Measurements from ENCODE around the gene FMNL2. TPM values are rescaled to one million over a fixed set of nuclear protein-coding genes. Genes with fewer than 3 reads are reported as not detected.

FMNL2 gene
- total RNA-seq, 1 donor from 2014 or later: 41.7 TPM

DNA sequence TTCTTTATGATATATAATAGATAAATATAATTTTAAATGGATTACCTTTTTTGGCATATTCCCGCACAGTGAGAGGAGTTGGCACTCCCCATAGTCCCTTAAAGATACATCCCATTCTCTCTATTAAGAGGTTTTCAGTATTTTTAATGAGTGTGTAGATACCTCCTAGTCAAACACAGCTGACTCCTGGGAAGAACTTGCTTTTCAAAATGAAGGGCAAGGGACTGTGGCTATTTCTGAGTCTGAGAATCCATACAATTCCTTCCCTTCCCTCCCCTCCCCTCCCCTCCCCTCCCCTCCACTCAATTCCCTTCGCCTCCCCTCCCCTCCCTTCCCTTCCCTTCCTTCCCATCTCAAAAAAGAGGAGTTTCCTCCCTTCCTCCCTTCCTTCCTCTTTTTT is 288.8 kb downstream of the FMNL2 start:
- no peak overlapping the region for H3K4me3 Mint-ChIP-seq (ENCODE audit: unreplicated experiment)
- TF ChIP-seq CTCF (IDR thresholded peaks at IDR 0.05; ENCODE audit: unreplicated experiment): no peak
- peaks cover 11% of the 10 kb centered on the region for H3K4me1 Mint-ChIP-seq (ENCODE audit: unreplicated experiment)
- no peaks in the 10 kb centered on the region for H3K9me3 Mint-ChIP-seq (ENCODE audit: unreplicated experiment)
- no peak overlapping the region for H3K27ac Mint-ChIP-seq (ENCODE audit: unreplicated experiment)
- H3K27me3 Mint-ChIP-seq (ENCODE audit: unreplicated experiment): peaks cover 1% of the 10 kb centered on the region
- H3K36me3 Mint-ChIP-seq (ENCODE audit: low read depth, unreplicated experiment): peaks cover 30% of the 10 kb centered on the region
- DNase-seq (ENCODE audit: low spot score): no peak

DNA sequence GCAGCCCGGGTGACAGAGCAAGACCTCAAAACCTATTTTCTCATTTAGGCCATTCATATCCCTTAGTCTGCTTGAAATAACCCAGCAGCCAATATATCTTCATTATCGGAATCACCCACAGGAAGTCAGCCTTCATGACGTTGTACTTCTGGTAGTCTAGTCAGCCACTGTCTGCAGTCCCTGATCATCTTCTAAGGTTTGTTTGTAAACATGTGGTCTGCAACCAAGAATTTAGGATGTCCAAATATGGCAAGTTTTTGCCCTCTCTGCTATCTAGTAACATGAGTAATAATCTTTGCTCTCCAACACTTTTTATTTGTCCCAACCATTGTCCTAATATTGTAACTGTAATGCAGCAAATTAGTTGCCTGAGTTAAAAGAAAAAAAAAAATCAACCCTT is 289.8 kb downstream of the FMNL2 start:
- no peak overlapping the region for H3K27ac Mint-ChIP-seq (ENCODE audit: unreplicated experiment)

DNA sequence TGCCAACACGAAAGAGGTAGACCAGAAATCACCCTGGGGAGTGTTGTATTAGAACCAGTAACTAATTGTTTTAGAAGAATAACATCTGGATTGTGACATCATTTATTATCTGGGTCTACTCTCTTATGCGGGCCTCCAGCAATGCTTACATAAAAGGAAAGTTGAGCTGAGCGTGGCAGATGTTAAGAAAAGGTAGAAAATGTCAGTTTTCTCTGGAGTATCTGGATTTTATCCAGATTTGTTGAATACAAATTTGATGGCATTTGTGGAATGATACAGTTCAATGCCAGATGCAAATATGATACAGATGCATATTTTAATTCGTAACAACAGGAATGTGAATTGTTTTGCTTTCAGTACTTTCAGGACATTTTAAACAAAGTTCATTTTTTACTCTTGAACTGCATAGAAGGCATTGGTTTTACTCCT is 292.0 kb downstream of the FMNL2 start:
- Mint-ChIP-seq H3K27ac (ENCODE audit: unreplicated experiment) (no peak overlapping the region), H3K4me1 (ENCODE audit: unreplicated experiment) (peaks cover 11% of the 10 kb centered on the region), H3K36me3 (ENCODE audit: low read depth, unreplicated experiment) (peaks cover 16% of the 10 kb centered on the region), H3K27me3 (ENCODE audit: unreplicated experiment) (no peaks in the 10 kb centered on the region), H3K4me3 (ENCODE audit: unreplicated experiment) (no peak overlapping the region), H3K9me3 (ENCODE audit: unreplicated experiment) (no peaks in the 10 kb centered on the region)
- no peak for DNase-seq (ENCODE audit: low spot score)
- no peak for TF ChIP-seq CTCF (IDR thresholded peaks at IDR 0.05; ENCODE audit: unreplicated experiment)

More for the DNA sequence above, 289.8 kb downstream of the FMNL2 start:
- Mint-ChIP-seq H3K36me3 (ENCODE audit: low read depth, unreplicated experiment) (peaks cover 27% of the 10 kb centered on the region), H3K9me3 (ENCODE audit: unreplicated experiment) (no peaks in the 10 kb centered on the region), H3K27me3 (ENCODE audit: unreplicated experiment) (no peaks in the 10 kb centered on the region), H3K4me3 (ENCODE audit: unreplicated experiment) (no peak overlapping the region), H3K4me1 (ENCODE audit: unreplicated experiment) (peaks cover 11% of the 10 kb centered on the region)
- no peak for TF ChIP-seq CTCF (IDR thresholded peaks at IDR 0.05; ENCODE audit: unreplicated experiment)
- no peak for DNase-seq (ENCODE audit: low spot score)

- DNase-seq (ENCODE audit: low spot score): no peak
- Mint-ChIP-seq H3K27ac (ENCODE audit: unreplicated experiment) (no peak overlapping the region), H3K4me3 (ENCODE audit: unreplicated experiment) (no peak overlapping the region), H3K36me3 (ENCODE audit: low read depth, unreplicated experiment) (peaks cover 14% of the 10 kb centered on the region), H3K9me3 (ENCODE audit: unreplicated experiment) (no peaks in the 10 kb centered on the region), H3K27me3 (ENCODE audit: unreplicated experiment) (no peaks in the 10 kb centered on the region), H3K4me1 (ENCODE audit: unreplicated experiment) (peaks cover 10% of the 10 kb centered on the region)
- peak; percentile 37 for TF ChIP-seq CTCF (IDR thresholded peaks at IDR 0.05; ENCODE audit: unreplicated experiment)
Observed at GRCh38 chr2:152627351-152627957, 292.5 kb downstream of the FMNL2 start.

- H3K4me1 Mint-ChIP-seq (ENCODE audit: unreplicated experiment): no peaks in the 10 kb centered on the region
- no peak overlapping the region for H3K27ac Mint-ChIP-seq (ENCODE audit: unreplicated experiment)
- DNase-seq (ENCODE audit: low spot score): no peak
- H3K4me3 Mint-ChIP-seq (ENCODE audit: unreplicated experiment): no peak overlapping the region
- no peaks in the 10 kb centered on the region for H3K27me3 Mint-ChIP-seq (ENCODE audit: unreplicated experiment)
- no peak for TF ChIP-seq CTCF (IDR thresholded peaks at IDR 0.05; ENCODE audit: unreplicated experiment)
- no peaks in the 10 kb centered on the region for H3K9me3 Mint-ChIP-seq (ENCODE audit: unreplicated experiment)
- H3K36me3 Mint-ChIP-seq (ENCODE audit: low read depth, unreplicated experiment): peaks cover 13% of the 10 kb centered on the region
Observed at GRCh38 chr2:152629202-152629601, 294.2 kb downstream of the FMNL2 start.

Data from endothelial cell (in vitro differentiated cells).